Mammary epithelial cell (primary cell): ENCODE results near the gene SCN9A.

Experiments
- EZH2 ChIP-seq: IDR thresholded peaks from 2 replicates; pipeline ENCODE4 v1.6.1; 2012; ENCODE audit warnings: low read length, inconsistent platforms, borderline replicate concordance
- TF ChIP-seq, protein P1 (sequence below), 2 donors: IDR thresholded peaks in 1 of 2; conservative IDR thresholded peaks in 1 of 2; 2 replicates each; pipeline ENCODE4 v1.5.1; 2011 to 2012; ENCODE audit warnings: inconsistent platforms in 2 of 2, low read length in 2 of 2, mild to moderate bottlenecking in 2 of 2, control low read depth in 1 of 2, low read depth in 1 of 2; ENCODE audit not compliant: insufficient read depth in 1 of 2; ENCODE audit errors: extremely low read depth in 1 of 2

GRCh38 chr2:166364476-166365161, 11.1 kb downstream of the SCN9A start:
- TF ChIP-seq, protein P1, sequence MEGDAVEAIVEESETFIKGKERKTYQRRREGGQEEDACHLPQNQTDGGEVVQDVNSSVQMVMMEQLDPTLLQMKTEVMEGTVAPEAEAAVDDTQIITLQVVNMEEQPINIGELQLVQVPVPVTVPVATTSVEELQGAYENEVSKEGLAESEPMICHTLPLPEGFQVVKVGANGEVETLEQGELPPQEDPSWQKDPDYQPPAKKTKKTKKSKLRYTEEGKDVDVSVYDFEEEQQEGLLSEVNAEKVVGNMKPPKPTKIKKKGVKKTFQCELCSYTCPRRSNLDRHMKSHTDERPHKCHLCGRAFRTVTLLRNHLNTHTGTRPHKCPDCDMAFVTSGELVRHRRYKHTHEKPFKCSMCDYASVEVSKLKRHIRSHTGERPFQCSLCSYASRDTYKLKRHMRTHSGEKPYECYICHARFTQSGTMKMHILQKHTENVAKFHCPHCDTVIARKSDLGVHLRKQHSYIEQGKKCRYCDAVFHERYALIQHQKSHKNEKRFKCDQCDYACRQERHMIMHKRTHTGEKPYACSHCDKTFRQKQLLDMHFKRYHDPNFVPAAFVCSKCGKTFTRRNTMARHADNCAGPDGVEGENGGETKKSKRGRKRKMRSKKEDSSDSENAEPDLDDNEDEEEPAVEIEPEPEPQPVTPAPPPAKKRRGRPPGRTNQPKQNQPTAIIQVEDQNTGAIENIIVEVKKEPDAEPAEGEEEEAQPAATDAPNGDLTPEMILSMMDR (conservative IDR thresholded peaks at IDR 0.05 in 1 of 2, IDR thresholded peaks at IDR 0.05 in 1 of 2; ENCODE audit: extremely low read depth in 1 of 2, insufficient read depth in 1 of 2, low read depth in 1 of 2, low read length in 2 of 2) = no peak
- no peak for TF ChIP-seq EZH2
